SU-DHL-6 (cell line): Measurements from ENCODE around the gene KCNH1.

Experiments
- CTCF ChIP-seq: fragments of 200-600 bp; sonication (generic); IDR thresholded peaks from one replicate; pipeline ENCODE4 v1.5.1; 2017; ENCODE audit warnings: antibody characterized with exemption, mild to moderate bottlenecking, low read length, moderate library complexity; ENCODE audit not compliant: insufficient read depth, poor library complexity, severe bottlenecking
- EZH2phosphoT487 ChIP-seq: fragments of 200-600 bp; sonication (generic), shearing (Covaris generic); conservative IDR thresholded peaks from 2 replicates; pipeline ENCODE4 v1.6.1; 2018; ENCODE audit warnings: mild to moderate bottlenecking, antibody characterized with exemption, low read length, moderate library complexity, mixed read lengths

GRCh38 chr1:210738256-210738655 is 395.7 kb downstream of the KCNH1 start:
- no peak for TF ChIP-seq CTCF
- no peak for TF ChIP-seq EZH2phosphoT487
